PC-3 (cell line): ENCODE results near the gene EZR. TPM values are rescaled to one million over a fixed set of nuclear protein-coding genes. Genes with fewer than 3 reads are reported as not detected.

Experiments
- ATAC-seq: fragments of 200-7000 bp; cut with Tn5 transposase; 2 replicates; pipeline ENCODE4 v1.9.1; 2020; ENCODE audit warnings: mild to moderate bottlenecking, moderate library complexity
- BruUV-seq: library from RNA; stranded (reverse); fragments of 400-500 nt; replicated peaks from 2 replicates; lab custom pipeline; 2021; lab: Mats Ljungman, UMichigan
- CTCF ChIA-PET: fragments of 300-600 bp; sonication (Branson Sonifier 250); formaldehyde crosslinking; loops from one replicate; lab custom pipeline; 2022; ENCODE audit warnings: antibody characterized with exemption; lab: Charles Lee
- POLR2A ChIA-PET: fragments of 300-600 bp; sonication (Branson Sonifier 250); formaldehyde crosslinking; loops from one replicate; lab custom pipeline; 2022; ENCODE audit warnings: antibody characterized with exemption; ENCODE audit not compliant: unreplicated experiment; lab: Charles Lee
- DNase-seq: peaks from one replicate; pipeline ENCODE4 v3.0.0-alpha.2; 2015
- H2AFZ ChIP-seq: fragments of 300-600 bp; sonication (generic); 2 replicates; pipeline ENCODE4 v1.6.0; 2016; ENCODE audit warnings: antibody characterized with exemption, low read length
- H3F3A ChIP-seq: fragments of 300-600 bp; sonication (generic); one replicate; pipeline ENCODE4 v1.6.0; 2017; ENCODE audit warnings: antibody characterized with exemption, low read length, control low read depth, mild to moderate bottlenecking; ENCODE audit not compliant: unreplicated experiment
- H3K27ac ChIP-seq: fragments of 300-600 bp; sonication (generic); 2 replicates; pipeline ENCODE4 v1.5.1; 2016; ENCODE audit warnings: mild to moderate bottlenecking, low read length
- H3K27me3 ChIP-seq: fragments of 300-600 bp; sonication (generic); 2 replicates; pipeline ENCODE4 v1.6.1; 2016; ENCODE audit warnings: low read length, mixed read lengths
- H3K36me3 ChIP-seq: fragments of 300-600 bp; sonication (generic); 2 replicates; pipeline ENCODE4 v1.6.1; 2016; ENCODE audit warnings: low read depth, mixed run types, low read length, mixed read lengths
- H3K4me1 ChIP-seq: fragments of 300-600 bp; sonication (generic); 2 replicates; pipeline ENCODE4 v1.5.1; 2016; ENCODE audit warnings: low read length; ENCODE audit not compliant: insufficient read depth
- H3K4me2 ChIP-seq: fragments of 300-600 bp; sonication (generic); 2 replicates; pipeline ENCODE4 v1.6.0; 2016; ENCODE audit warnings: low read length
- H3K4me3 ChIP-seq: fragments of 300-600 bp; sonication (generic); 2 replicates; pipeline ENCODE4 v1.5.1; 2016; ENCODE audit warnings: mild to moderate bottlenecking, low read length, mixed read lengths
- H3K79me2 ChIP-seq: fragments of 300-600 bp; sonication (generic); 2 replicates; pipeline ENCODE4 v1.6.1; 2017; ENCODE audit warnings: low read length, mixed read lengths
- H3K9ac ChIP-seq: fragments of 300-600 bp; sonication (generic); 2 replicates; pipeline ENCODE4 v1.6.0; 2016; ENCODE audit warnings: mild to moderate bottlenecking, low read length
- H3K9me2 ChIP-seq: fragments of 300-600 bp; sonication (generic); replicated peaks from 2 replicates; pipeline ENCODE4 v1.6.1; 2016; ENCODE audit warnings: mixed run types, low read length, mixed read lengths
- H3K9me3 ChIP-seq: fragments of 300-600 bp; sonication (generic); 2 replicates; pipeline ENCODE4 v1.6.1; 2016; ENCODE audit warnings: low read length, mixed read lengths
- H4K20me1 ChIP-seq: fragments of 300-600 bp; sonication (generic); 2 replicates; pipeline ENCODE4 v1.6.1; 2016; ENCODE audit warnings: low read length, mixed read lengths
- CTCF ChIP-seq: fragments of 300-600 bp; sonication (generic); conservative IDR thresholded peaks from 2 replicates; pipeline ENCODE4 v1.5.1; 2017; ENCODE audit warnings: antibody characterized with exemption, low read depth, mild to moderate bottlenecking, low read length
- EZH2 ChIP-seq: fragments of 300-600 bp; sonication (generic); IDR thresholded peaks from one replicate; pipeline ENCODE4 v1.6.1; 2017; ENCODE audit warnings: antibody characterized with exemption, mild to moderate bottlenecking, low read length; ENCODE audit not compliant: unreplicated experiment
- EZH2phosphoT487 ChIP-seq: fragments of 300-600 bp; sonication (generic); IDR thresholded peaks from 2 replicates; pipeline ENCODE4 v1.6.1; 2018; ENCODE audit warnings: mild to moderate bottlenecking, antibody characterized with exemption, low read length, borderline replicate concordance
- intact Hi-C: fragments of 100-400 bp; cut with micrococcal nuclease; formaldehyde crosslinking; loops from 2 replicates; pipeline ENCODE4 v1.9.0; 2023
- total RNA-seq: library from RNA; depleted of rRNA; stranded (reverse); fragments of >200 nt; gene quantifications from 2 replicates; pipeline ENCODE4 v1.2.3, GENCODE V29; 2014

The EZR gene
- total RNA-seq, 1 experiment from 2014 or later = 182 TPM

- H3K4me3 ChIP-seq = no peak overlapping the region
- DNase-seq (no peak), ATAC-seq (no peak)
- H3K4me1 ChIP-seq = peaks cover 13% of the 10 kb centered on the region
- no peak overlapping the region for H3K27ac ChIP-seq
- H3K9me3 ChIP-seq = no peaks in the 10 kb centered on the region
- no peaks in the 10 kb centered on the region for H3K9me2 ChIP-seq
- ChIA-PET CTCF (no interaction called here), POLR2A (no interaction called here)
- H2AFZ ChIP-seq = no peak overlapping the region
- peaks cover 4% of the 10 kb centered on the region for H3F3A ChIP-seq
- no peak overlapping the region for H3K9ac ChIP-seq
- peaks cover 83% of the 10 kb centered on the region for H3K36me3 ChIP-seq
- H3K4me2 ChIP-seq = no peak overlapping the region
- TF ChIP-seq EZH2 (no peak), CTCF (no peak), EZH2phosphoT487 (no peak)
- H3K27me3 ChIP-seq = no peaks in the 10 kb centered on the region
- H4K20me1 ChIP-seq = peaks cover 41% of the 10 kb centered on the region
- H3K79me2 ChIP-seq = peaks cover 57% of the 10 kb centered on the region
- no TSS peak for BruUV-seq
- intact Hi-C loops = no loop called here
These were observed 42.4 kb downstream of the EZR start for GRCh38 chr6:158776737-158777136.

GRCh38 chr6:158775832-158776231 is 43.3 kb downstream of the EZR start:
- H2AFZ ChIP-seq = no peak overlapping the region
- no peaks in the 10 kb centered on the region for H3K9me3 ChIP-seq
- H3K27ac ChIP-seq = no peak overlapping the region
- H4K20me1 ChIP-seq = peaks cover 37% of the 10 kb centered on the region
- TF ChIP-seq CTCF (no peak), EZH2 (no peak), EZH2phosphoT487 (no peak)
- no peaks in the 10 kb centered on the region for H3K9me2 ChIP-seq
- ATAC-seq (no peak), DNase-seq (no peak)
- ChIA-PET CTCF (no interaction called here), POLR2A (no interaction called here)
- H3K4me2 ChIP-seq = no peak overlapping the region
- H3K27me3 ChIP-seq = no peaks in the 10 kb centered on the region
- intact Hi-C loops = no loop called here
- peaks cover 87% of the 10 kb centered on the region for H3K36me3 ChIP-seq
- H3K4me1 ChIP-seq = peaks cover 4% of the 10 kb centered on the region
- peaks cover 48% of the 10 kb centered on the region for H3K79me2 ChIP-seq
- H3K4me3 ChIP-seq = no peak overlapping the region
- peaks cover 4% of the 10 kb centered on the region for H3F3A ChIP-seq
- no peak overlapping the region for H3K9ac ChIP-seq
- BruUV-seq = no TSS peak

- H4K20me1 ChIP-seq = peaks cover 36% of the 10 kb centered on the region
- no peaks in the 10 kb centered on the region for H3K27me3 ChIP-seq
- no TSS peak for BruUV-seq
- no peak overlapping the region for H2AFZ ChIP-seq
- H3K9ac ChIP-seq = no peak overlapping the region
- DNase-seq (no peak), ATAC-seq (no peak)
- intact Hi-C loops = no loop called here
- H3F3A ChIP-seq = peaks cover 4% of the 10 kb centered on the region
- no peak for TF ChIP-seq CTCF
- TF ChIP-seq EZH2phosphoT487 = no peak
- TF ChIP-seq EZH2 = no peak
- H3K4me2 ChIP-seq = no peak overlapping the region
- peaks cover 38% of the 10 kb centered on the region for H3K79me2 ChIP-seq
- H3K9me2 ChIP-seq = no peaks in the 10 kb centered on the region
- ChIA-PET POLR2A (interaction anchor here (0.6 kb wide), 1 partner anchor 95 kb away, joined by 3 read pairs; no protein-coding TSS in a partner anchor), CTCF (no interaction called here)
- H3K4me3 ChIP-seq = no peak overlapping the region
- H3K27ac ChIP-seq = no peak overlapping the region
- no peaks in the 10 kb centered on the region for H3K9me3 ChIP-seq
- peaks cover 87% of the 10 kb centered on the region for H3K36me3 ChIP-seq
- no peaks in the 10 kb centered on the region for H3K4me1 ChIP-seq
These were observed 44.3 kb downstream of the EZR start for GRCh38 chr6:158774717-158775449.
